Neuronal stem cell (in vitro differentiated cells): ENCODE measurements around the gene TUBG2.

Source experiments
- DNase-seq: peaks from one replicate; pipeline ENCODE4 v3.0.0-alpha.2; 2013; ENCODE audit warnings: low spot score
- H2AFZ ChIP-seq: one replicate; pipeline ENCODE4 v1.6.1; 2013; ENCODE audit warnings: mild to moderate bottlenecking, low read length, inconsistent platforms
- H2AK5ac ChIP-seq: 2 replicates; pipeline ENCODE4 v1.6.1; 2013; ENCODE audit warnings: low read depth, mild to moderate bottlenecking, inconsistent platforms, low read length, moderate library complexity, mixed read lengths
- H2BK120ac ChIP-seq: 2 replicates; pipeline ENCODE4 v1.6.1; 2013; ENCODE audit warnings: low read depth, mild to moderate bottlenecking, inconsistent platforms, low read length, moderate library complexity, mixed read lengths
- H2BK12ac ChIP-seq: one replicate; pipeline ENCODE4 v1.6.1; 2013; ENCODE audit warnings: low read length, inconsistent platforms
- H2BK15ac ChIP-seq: 2 replicates; pipeline ENCODE4 v1.6.1; 2013; ENCODE audit warnings: mild to moderate bottlenecking, low read length, inconsistent platforms, mixed read lengths
- H2BK5ac ChIP-seq: one replicate; pipeline ENCODE4 v1.6.1; 2013; ENCODE audit warnings: inconsistent platforms, mild to moderate bottlenecking, low read length, moderate library complexity
- H3K14ac ChIP-seq: one replicate; pipeline ENCODE4 v1.6.1; 2013; ENCODE audit warnings: low read length, inconsistent platforms
- H3K18ac ChIP-seq: 2 replicates; pipeline ENCODE4 v1.6.1; 2013; ENCODE audit warnings: low read length, inconsistent platforms
- H3K23ac ChIP-seq: 2 replicates; pipeline ENCODE4 v1.6.1; 2013; ENCODE audit warnings: low read depth, mild to moderate bottlenecking, mixed read lengths, low read length, inconsistent platforms; ENCODE audit not compliant: poor library complexity
- H3K27ac ChIP-seq: replicated peaks from 3 replicates; pipeline ENCODE4 v1.5.1; 2013; ENCODE audit warnings: low read length, inconsistent platforms
- H3K27me3 ChIP-seq, 3 experiments: 2 replicates each; pipeline ENCODE4 v1.6.1; 2013; ENCODE audit warnings: low read length in 3 of 3, mild to moderate bottlenecking in 2 of 3, inconsistent platforms in 1 of 3, low read depth in 1 of 3, mixed read lengths in 1 of 3, moderate library complexity in 1 of 3; ENCODE audit not compliant: control insufficient read depth in 3 of 3, insufficient read depth in 3 of 3
- H3K36me3 ChIP-seq, 2 donors: replicated peaks in 1 of 2; 2 replicates each; pipeline ENCODE4 v1.6.1; 2013; ENCODE audit warnings: low read length in 2 of 2; ENCODE audit not compliant: control insufficient read depth in 2 of 2, insufficient read depth in 2 of 2
- H3K4ac ChIP-seq: 2 replicates; pipeline ENCODE4 v1.6.1; 2013; ENCODE audit warnings: inconsistent platforms, mild to moderate bottlenecking, low read length, moderate library complexity
- H3K4me1 ChIP-seq, 2 donors: 1 replicate in 1 of 2; 2 replicates in 1 of 2; pipeline ENCODE4 v1.6.1; 2013; ENCODE audit warnings: low read length in 2 of 2, low read depth in 1 of 2; ENCODE audit not compliant: control insufficient read depth in 2 of 2, insufficient read depth in 1 of 2
- H3K4me2 ChIP-seq: one replicate; pipeline ENCODE4 v1.6.1; 2013; ENCODE audit warnings: mild to moderate bottlenecking, low read length, inconsistent platforms; ENCODE audit not compliant: insufficient read depth, poor library complexity, severe bottlenecking
- H3K4me3 ChIP-seq, 2 donors: 2 replicates each; pipeline ENCODE4 v1.5.1; 2013; ENCODE audit warnings: low read length in 2 of 2, mild to moderate bottlenecking in 2 of 2, inconsistent platforms in 1 of 2, moderate library complexity in 1 of 2
- H3K79me1 ChIP-seq: one replicate; pipeline ENCODE4 v1.6.1; 2013; ENCODE audit warnings: low read depth, mild to moderate bottlenecking, inconsistent platforms, low read length, moderate library complexity
- H3K9ac ChIP-seq: one replicate; pipeline ENCODE4 v1.6.1; 2013; ENCODE audit warnings: mild to moderate bottlenecking, low read depth, low read length, inconsistent platforms; ENCODE audit not compliant: poor library complexity
- H3K9me3 ChIP-seq, 2 donors: replicated peaks in 1 of 2; 2 replicates each; pipeline versions ENCODE3 to v1.6.1; 2013; ENCODE audit warnings: low read length in 2 of 2, mild to moderate bottlenecking in 2 of 2, inconsistent platforms in 1 of 2, low read depth in 1 of 2, mixed read lengths in 1 of 2, moderate library complexity in 1 of 2; ENCODE audit not compliant: control insufficient read depth in 2 of 2, insufficient read depth in 1 of 2
- H4K8ac ChIP-seq: one replicate; pipeline ENCODE4 v1.6.1; 2013; ENCODE audit warnings: low read depth, mild to moderate bottlenecking, inconsistent platforms, low read length, moderate library complexity
- H4K91ac ChIP-seq: one replicate; pipeline ENCODE4 v1.6.1; 2013; ENCODE audit warnings: low read length, low read depth, mild to moderate bottlenecking, inconsistent platforms; ENCODE audit not compliant: poor library complexity
- WGBS, 2 donors: extraction: QIAGEN DNeasy Blood & Tissue Kit; methylation state at CpG; one replicate each; pipeline ENCODE4 v1.1.7; 2013; ENCODE audit warnings: missing lambda C conversion rate in 2 of 2, mixed read lengths in 1 of 2; ENCODE audit not compliant: insufficient read length in 2 of 2, insufficient replicate concordance in 1 of 2; ENCODE audit errors: extremely low coverage in 2 of 2; 5-methylcytosine and 5-hydroxymethylcytosine counted together

The TUBG2 gene

GRCh38 chr17:42704837-42705494 is 45.9 kb downstream of the TUBG2 start:
- Histone ChIP-seq H3K9me3 (no peaks in the 10 kb centered on the region), H3K4me3 (no peak overlapping the region), H2BK5ac (no peak overlapping the region), H3K27ac (no peak overlapping the region), H3K9ac (no peak overlapping the region), H2BK15ac (no peak overlapping the region), H3K27me3 (no peaks in the 10 kb centered on the region), H2AFZ (no peak overlapping the region), H2BK12ac (no peak overlapping the region), H2AK5ac (no peak overlapping the region), H3K79me1 (no peaks in the 10 kb centered on the region), H3K23ac (no peak overlapping the region), H3K36me3 (peaks cover 43 to 93% of the 10 kb centered on the region in 2 donors), H3K4ac (no peak overlapping the region), H3K14ac (no peak overlapping the region), H4K8ac (no peak overlapping the region), H3K18ac (no peak overlapping the region), H3K4me1 (peaks cover 0 to 3% of the 10 kb centered on the region in 2 donors), H4K91ac (no peak overlapping the region), H2BK120ac (no peak overlapping the region), H3K4me2 (no peak overlapping the region)
- no CpG with 5 or more reads among the region's 8 CpGs for WGBS, 2 donors
- DNase-seq, result no peak

GRCh38 chr17:42706732-42707131 is 47.6 kb downstream of the TUBG2 start:
- Histone ChIP-seq H3K23ac (no peak overlapping the region), H2BK120ac (no peak overlapping the region)

GRCh38 chr17:42708588-42708987 is 49.5 kb downstream of the TUBG2 start:
- Histone ChIP-seq H3K79me1 (no peaks in the 10 kb centered on the region), H3K9me3 (peaks cover 0 to 2% of the 10 kb centered on the region in 2 donors), H4K91ac (no peak overlapping the region), H2AFZ (no peak overlapping the region), H3K4me3 (no peak overlapping the region), H3K4me1 (peaks cover 0 to 3% of the 10 kb centered on the region in 2 donors), H3K4ac (no peak overlapping the region), H2BK15ac (no peak overlapping the region), H3K27ac (no peak overlapping the region), H2BK5ac (no peak overlapping the region), H2AK5ac (no peak overlapping the region), H3K9ac (peak overlapping the region; percentile 12), H3K36me3 (peaks cover 48 to 90% of the 10 kb centered on the region in 2 donors), H3K4me2 (no peak overlapping the region), H3K27me3 (no peaks in the 10 kb centered on the region), H3K14ac (no peak overlapping the region), H4K8ac (no peak overlapping the region), H3K18ac (no peak overlapping the region), H2BK120ac (no peak overlapping the region), H2BK12ac (no peak overlapping the region), H3K23ac (no peak overlapping the region)
- DNase-seq, result no peak
- no CpG with 5 or more reads among the region's 3 CpGs for WGBS, 2 donors

More at GRCh38 chr17:42706732-42707131, 47.6 kb downstream of the TUBG2 start:
- Histone ChIP-seq H4K91ac (no peak overlapping the region), H3K18ac (no peak overlapping the region), H3K14ac (no peak overlapping the region), H3K4me3 (no peak overlapping the region), H4K8ac (no peak overlapping the region), H3K4ac (no peak overlapping the region), H3K27ac (no peak overlapping the region), H3K4me1 (peaks cover 0 to 3% of the 10 kb centered on the region in 2 donors), H3K9ac (no peak overlapping the region), H2AK5ac (no peak overlapping the region), H2AFZ (no peak overlapping the region), H3K4me2 (no peak overlapping the region), H3K79me1 (no peaks in the 10 kb centered on the region), H3K36me3 (peaks cover 47 to 92% of the 10 kb centered on the region in 2 donors), H2BK12ac (no peak overlapping the region), H3K9me3 (no peaks in the 10 kb centered on the region), H2BK5ac (no peak overlapping the region), H3K27me3 (no peaks in the 10 kb centered on the region), H2BK15ac (no peak overlapping the region)
- no peak for DNase-seq
- no CpG with 5 or more reads among the region's 5 CpGs for WGBS, 2 donors

GRCh38 chr17:42709561-42709960 is 50.5 kb downstream of the TUBG2 start:
- Histone ChIP-seq H3K14ac (no peak overlapping the region), H2AFZ (no peak overlapping the region), H2BK5ac (no peak overlapping the region), H3K9ac (no peak overlapping the region), H3K9me3 (peaks cover 0 to 2% of the 10 kb centered on the region in 2 donors), H2BK120ac (no peak overlapping the region), H2BK15ac (no peak overlapping the region), H3K4me3 (no peak overlapping the region), H4K91ac (no peak overlapping the region), H3K4me1 (peaks cover 0 to 3% of the 10 kb centered on the region in 2 donors), H3K23ac (no peak overlapping the region), H3K4me2 (no peak overlapping the region), H3K27me3 (no peaks in the 10 kb centered on the region), H3K4ac (no peak overlapping the region), H2AK5ac (no peak overlapping the region), H2BK12ac (no peak overlapping the region), H4K8ac (no peak overlapping the region), H3K79me1 (no peaks in the 10 kb centered on the region), H3K18ac (no peak overlapping the region), H3K36me3 (peaks cover 43 to 92% of the 10 kb centered on the region in 2 donors), H3K27ac (no peak overlapping the region)
- no CpG with 5 or more reads among the region's 2 CpGs for WGBS, 2 donors
- DNase-seq, result no peak
